GM18508 (cell line): ENCODE measurements around the gene GRK4.
A peak's percentile ranks its signal among the peaks of the same experiment; 100 is the strongest.

Experiments used
- ATAC-seq: cut with Tn5 transposase; IDR thresholded peaks from one replicate; pipeline ENCODE4 v1.9.1; 2021; ENCODE audit warnings: moderate number of reproducible peaks; ENCODE audit not compliant: insufficient read depth, unreplicated experiment

The GRK4 gene

DNA sequence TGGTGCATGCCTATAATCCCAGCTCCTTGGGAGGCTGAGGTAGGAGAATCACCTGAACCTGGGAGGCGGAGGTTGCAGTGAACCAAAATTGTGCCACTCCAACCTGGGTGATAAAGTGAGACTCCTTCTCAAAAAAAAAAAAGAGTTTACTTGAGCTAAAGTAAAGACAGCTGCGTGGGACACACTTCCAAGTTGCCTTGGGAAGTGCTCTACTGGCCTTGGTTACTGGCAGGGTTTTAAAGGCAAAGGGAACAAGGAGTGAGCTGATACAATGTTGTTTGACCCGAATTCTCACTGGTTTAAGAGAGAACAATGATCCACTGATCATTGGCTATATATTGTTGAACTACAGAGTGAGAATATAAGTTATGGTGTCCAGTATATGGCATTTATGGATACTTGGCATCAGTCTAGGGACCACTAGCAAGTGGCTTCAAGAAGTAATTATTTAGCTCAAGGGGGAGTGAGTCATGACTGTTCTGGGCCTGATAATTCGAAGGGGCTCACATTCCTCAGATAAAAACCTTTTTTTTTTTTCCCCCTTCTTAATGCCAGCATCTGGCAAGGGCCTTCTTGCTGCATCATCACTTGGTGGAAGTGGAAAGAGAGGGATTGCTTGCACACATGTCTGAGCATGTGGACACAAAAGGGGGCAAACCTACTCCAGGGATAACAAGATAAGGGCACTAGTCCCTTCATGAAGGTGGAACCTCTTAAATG is 32.3 kb downstream of the GRK4 start:
- ATAC-seq: no peak

DNA sequence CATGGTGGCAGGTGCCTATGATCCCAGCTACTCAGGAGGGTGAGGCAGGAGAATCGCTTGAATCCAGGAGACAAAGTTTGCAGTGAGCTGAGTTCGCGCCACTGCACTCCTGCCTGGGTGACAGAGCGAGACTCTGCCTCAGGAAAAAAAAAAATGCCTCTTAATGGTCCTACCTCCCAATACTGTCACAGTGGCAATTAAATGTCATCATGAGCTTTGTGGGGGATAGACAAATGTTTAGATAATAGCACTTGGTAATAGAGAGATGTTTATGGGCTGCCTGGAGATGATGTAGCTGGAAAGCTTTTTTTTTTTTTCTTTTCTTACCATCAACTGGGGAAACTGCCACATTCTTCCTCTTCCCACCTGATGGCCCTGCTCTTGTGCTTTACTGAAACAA is 33.0 kb downstream of the GRK4 start:
- no peak for ATAC-seq

DNA sequence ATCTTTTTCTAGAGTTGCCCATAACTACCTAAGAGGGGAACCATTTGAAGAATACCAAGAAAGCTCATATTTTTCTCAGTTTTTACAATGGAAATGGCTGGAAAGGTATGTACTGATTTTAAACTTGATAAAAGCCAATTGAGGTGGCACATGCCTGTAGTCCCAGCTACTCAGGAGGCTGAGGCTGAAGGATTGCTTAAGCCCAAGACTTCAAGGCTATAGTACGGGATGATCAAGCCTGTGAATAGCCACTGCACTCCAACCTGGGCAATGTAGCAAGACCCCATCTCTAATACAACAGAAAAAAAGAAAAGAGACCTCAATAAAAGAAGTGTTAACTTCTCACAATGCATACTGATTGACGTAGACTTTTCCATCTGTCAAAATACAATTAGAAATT is 44.4 kb downstream of the GRK4 start:
- ATAC-seq: no peak

DNA sequence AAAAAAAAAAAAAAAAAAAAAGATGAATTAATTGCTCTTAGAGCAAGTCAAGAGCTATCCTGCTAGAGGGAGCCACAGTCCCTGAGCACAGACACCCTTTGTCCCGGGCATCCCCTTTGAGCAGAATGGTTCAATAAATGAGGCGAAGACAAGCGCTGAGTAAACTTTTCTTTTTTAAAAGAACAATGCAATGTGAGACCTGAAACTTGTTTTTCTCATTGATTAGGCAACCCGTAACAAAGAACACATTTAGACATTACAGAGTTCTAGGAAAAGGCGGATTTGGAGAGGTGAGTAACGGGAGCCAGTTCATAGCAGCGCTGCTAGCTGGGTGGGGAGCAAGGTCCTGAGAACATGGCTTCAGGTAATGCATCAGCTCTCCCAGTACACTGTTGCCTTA is 46.1 kb downstream of the GRK4 start:
- ATAC-seq: no peak

DNA sequence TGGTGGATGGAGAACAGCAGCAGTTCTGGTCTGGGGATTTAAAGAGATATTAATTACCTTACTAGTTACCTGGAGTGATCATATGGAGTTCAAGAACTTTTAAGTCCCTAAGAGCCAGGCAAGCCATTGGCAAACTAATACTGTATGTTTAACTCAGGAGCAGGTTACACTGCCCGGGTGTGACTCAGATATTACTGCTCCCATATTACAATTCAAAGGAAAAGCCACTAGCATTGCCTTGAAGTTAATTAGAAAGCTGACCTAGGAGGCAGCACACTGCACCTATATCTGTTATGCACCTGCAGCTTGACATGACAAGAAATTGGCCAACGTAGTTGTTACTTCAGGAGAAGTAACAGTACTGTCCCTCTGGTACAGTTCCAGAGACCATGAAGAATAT is 47.2 kb downstream of the GRK4 start:
- no peak for ATAC-seq

DNA sequence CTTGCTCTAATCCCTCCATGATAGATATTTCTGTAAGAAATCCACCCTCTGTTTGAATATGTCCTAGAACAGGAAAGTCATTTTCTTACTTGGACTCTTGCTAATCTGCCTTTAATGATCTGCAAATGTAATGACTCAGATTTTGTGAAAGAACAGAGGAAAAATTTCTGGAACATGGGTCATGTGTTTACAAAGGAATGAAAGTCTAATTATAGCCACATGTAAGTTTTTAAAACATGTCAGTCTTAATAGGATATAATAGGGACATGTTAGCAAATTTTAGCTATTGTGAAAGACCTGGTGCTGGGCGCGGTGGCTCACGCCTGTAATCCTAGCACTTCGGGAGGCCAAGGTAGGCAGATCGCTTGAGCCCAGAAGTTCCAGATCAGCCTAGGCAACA is 47.6 kb downstream of the GRK4 start:
- no peak for ATAC-seq

DNA sequence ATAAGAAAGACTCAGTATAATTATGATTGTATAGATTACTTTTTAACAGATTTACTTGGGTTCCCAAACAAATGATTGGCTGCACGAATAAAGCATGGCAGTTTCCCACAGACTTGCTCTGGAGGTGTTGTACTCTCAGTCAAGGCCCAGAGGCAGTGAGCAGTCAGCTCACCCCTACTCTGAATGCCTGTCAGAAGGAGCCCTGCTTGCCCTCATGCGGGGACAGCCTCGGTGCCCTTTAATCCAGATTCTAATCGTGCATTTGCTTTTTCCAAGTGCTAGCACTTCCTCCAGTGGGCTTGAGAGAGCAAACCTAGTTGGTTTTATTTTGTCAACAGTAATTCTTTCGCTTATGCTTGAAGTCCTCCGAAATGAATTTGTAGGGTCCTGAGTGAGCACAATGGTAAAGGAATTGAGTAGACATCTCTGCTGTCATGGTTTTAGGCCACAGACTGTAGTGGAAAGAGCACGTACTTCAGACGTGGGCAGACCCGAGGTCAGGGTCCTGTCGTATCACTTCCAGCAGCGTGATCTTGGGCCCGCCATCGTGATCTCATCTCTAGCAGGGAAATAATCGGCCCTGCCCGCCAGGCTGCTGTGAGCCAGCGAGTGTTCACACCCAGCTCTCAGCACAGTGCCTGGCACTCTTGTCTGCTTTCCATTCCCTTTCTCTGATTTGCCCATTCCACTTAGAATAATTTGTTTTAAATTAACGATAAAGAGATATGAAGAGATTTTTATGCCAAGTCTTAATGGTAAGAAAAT is 48.3 kb downstream of the GRK4 start:
- no peak for ATAC-seq

DNA sequence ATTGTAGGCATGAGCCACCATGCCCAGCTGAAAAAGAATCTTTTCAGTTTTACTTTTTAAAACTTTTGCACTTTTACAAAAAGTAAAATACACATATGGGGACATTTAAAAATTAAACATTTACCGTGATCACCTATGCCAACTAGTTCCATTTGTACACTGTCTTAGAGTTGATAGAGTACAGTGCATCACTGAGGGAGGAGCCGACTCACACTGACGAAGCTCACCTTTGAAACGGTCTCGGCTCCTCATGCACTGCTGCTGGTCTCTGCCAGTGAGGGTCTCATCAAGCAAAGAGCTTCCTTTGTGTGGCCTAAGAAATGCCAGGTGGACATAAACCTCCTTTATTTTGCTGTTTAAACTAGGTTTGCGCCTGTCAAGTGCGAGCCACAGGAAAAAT is 50.0 kb downstream of the GRK4 start:
- no peak for ATAC-seq

DNA sequence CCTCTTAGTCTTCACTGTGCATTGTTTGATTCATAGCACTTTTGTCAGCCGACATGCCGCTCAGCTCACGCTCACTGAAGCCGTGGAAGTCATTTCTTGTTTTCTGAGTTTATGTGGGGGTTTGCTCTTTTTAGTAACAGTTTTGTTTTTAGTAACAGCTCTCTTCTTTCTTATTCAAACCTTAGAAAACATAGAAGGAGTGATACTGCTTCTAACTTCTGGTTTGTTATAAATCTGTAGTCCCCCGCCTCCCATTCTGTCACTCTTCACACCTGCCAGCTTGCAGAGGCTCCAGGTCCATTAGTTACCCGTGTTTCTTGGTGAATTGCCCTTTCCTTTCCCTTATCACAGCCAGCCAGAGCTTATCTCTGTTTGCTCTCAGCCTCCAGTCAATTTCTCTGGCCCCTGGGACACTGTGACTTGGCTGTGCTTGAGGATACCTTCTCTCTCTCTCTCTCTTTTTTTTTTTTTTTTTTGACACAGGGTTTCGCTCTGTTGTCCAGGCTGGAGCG is 50.5 kb downstream of the GRK4 start:
- ATAC-seq: peak; percentile 53

DNA sequence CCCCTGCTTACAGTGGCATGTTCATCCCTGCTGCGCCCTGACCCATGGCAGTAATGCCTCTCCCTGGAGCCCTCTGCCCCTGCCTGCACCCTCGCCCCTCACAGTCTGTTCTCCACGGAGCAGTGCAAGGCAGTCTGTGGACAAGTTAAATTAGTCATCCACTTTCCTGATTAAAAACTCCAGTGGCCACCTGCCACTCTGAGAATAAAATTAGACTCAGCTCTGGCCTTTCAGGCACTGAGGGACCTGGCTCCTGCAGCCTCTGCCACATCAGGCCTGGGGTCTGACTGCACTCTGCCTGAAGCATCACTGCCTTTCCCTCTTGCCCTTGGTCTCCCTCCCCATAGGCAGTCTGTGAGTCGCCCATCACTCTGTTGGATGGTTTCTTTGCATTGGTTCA is 53.6 kb downstream of the GRK4 start:
- ATAC-seq: no peak

DNA sequence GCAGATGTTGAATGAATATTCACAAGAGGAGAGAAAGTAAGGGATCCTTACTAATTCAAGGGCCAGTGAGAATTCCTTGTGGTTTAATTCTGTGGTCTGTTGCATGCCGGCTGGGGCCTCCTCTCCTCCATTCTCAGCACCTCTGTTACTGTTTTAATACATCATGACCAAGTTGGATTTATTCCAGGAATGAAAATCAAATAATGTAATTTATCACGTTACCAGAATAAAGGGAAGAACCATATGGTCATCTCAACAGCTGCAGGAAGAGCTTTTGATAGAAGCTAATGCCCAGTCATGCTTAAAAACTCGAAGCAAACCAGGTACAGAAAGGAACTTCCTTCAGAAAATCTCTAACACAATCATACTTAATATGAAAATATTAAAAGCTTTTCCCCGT is 54.1 kb downstream of the GRK4 start:
- no peak for ATAC-seq

DNA sequence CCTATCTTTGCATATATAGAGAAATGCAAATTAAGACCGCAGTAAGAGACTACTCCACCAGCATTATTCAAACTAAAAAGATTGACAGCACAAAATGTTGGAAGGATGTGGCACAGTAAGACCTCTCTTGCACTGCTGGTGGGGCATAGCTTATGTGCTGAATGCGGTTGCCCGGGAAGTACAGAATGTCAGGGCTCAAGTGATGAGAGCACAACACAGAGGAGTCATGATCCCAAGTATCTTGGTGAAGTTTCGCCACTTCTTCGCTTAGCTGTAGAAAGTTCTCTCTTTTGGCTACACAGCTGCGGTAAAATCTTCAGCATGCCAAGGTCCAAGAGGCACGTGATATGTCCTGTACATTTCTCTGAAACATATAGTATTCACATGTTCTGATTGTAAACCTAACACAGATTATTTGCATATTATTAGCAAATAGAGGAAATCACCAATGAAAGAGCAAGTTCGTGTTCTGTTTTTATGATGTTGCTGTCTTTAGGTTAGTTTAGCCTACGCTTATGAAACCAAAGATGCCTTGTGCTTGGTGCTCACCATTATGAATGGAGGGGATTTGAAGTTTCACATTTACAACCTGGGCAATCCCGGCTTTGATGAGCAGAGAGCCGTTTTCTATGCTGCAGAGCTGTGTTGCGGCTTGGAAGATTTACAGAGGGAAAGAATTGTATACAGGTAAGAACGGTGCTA is 55.9 kb downstream of the GRK4 start:
- ATAC-seq: no peak

DNA sequence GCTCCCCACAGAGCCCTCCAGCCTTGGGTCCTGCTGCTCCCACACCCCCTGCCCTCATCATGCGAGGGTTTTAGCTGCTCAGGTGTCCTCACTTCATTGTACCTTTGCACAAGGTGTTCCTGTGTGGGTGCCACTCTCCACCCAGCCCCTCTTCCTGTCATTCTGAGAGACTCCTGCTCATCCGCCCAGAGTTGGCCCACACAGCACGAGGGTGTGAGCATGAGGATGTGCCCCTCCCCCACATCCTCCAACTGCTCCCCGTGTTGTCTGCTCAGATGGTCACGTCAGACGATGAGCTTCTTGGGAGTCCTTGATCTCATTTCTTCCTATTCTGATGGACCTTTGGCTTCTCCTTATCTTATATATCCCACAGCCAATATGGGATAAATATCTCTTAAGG is 57.8 kb downstream of the GRK4 start:
- ATAC-seq: no peak

DNA sequence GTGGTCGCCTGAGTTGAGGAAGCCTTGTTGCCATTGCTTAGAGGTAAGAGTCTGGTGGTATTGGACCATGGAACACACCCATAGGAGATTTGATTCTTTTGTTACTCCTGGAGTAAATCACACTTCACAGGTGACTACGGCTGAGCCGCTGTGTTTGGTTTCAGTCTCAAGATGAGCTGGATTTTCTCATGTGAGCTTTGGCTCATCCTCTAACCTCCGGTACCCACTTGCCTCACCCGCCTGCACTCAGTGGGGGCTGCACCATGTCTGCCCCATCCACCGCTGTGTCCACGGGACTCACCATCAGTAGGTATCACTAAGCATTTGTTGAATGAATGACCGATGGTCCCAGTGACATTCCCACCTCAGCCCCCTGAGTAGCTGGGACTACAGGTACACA is 58.3 kb downstream of the GRK4 start:
- no peak for ATAC-seq

DNA sequence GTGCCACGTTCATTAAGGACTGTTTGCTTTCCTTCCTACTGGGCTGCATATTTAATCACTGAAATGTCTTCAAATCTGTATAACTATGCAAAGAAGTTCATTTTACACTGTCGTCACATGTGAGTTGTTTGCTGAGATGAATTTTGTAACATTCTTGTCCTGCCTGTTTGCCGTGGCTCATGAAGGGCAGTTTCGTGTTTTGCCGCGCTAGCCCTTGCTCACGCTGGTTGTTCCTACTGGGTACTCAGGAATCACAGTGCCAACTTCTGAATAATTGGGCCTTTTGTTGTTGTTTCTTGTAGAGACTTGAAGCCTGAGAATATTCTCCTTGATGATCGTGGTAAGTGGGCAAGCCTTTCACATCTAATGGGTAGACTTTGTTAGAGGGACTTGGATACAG is 58.7 kb downstream of the GRK4 start:
- no peak for ATAC-seq

DNA sequence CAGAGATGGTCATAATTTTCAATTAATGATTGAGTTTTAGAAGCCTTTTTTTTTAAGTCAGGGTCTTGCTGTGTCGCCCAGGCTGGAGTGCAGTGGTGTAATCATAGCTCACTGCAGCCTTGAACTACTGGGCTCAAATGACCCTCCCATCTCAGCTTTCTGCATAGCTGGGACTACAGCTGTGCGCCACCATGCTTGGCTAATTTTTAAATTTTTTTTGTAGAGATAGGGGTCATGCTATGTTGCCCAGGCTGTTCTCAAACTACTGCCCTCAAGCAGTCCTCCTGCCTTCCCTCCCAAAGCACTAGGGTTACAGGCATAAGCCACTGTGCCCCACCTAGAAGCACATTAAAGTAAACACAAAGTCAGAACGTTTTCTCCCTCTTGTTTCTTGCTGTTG is 59.3 kb downstream of the GRK4 start:
- no peak for ATAC-seq

DNA sequence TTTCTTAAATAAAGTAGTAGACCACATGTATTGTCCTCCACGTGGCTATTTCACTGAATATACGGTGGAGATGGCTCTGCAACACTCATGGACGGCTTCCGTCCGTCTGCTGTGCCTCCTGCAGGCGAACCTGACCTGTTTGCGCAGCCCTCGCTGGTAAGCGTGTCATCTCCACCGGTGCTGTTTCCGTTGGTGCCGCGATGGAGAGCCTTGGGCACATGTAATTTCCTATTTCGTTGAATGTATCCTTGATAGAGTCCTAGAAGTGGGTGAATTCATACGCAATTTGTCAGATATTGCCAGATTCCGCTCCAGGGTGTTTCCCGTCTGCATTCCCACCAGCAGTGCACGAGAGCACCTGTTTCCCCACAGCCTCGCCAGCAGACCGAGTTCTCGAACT is 62.5 kb downstream of the GRK4 start:
- no peak for ATAC-seq

DNA sequence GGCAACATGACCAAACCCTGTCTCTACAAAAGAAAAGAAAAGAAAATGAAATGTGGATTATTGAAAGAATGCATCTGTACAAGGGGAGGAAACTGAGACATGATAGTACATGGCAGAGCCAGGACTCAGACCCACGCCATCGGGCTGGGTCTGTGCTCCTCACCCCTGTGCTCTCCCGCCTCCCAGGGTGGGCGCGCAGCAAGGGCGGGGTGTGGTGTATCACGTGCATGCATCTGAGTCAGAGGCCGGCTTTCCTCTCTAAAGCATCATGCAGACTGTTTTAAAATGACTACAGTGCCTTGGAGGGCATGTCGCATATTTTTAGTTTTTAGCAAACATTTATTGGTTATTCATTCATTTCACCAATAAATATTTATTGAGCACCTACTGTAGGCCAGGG is 63.2 kb downstream of the GRK4 start:
- ATAC-seq: no peak

DNA sequence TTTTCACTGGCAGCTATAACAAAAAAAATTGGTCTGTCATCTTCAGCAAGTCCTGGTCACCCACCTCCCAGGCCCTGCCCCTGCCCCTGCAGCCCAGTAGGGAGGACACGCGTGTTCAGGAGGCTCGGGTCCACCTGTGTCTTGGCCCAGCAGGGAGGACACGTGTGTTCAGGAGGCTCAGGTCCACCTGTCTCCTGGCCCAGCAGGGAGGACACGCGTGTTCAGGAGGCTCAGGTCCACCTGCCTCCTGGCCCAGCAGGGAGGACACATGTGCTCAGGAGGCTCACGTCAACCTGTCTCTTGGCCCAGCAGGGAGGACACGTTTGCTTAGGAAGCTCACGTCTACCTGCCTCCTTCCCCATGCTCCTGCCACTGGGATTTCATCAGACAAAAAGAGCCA is 66.1 kb downstream of the GRK4 start:
- ATAC-seq: no peak

DNA sequence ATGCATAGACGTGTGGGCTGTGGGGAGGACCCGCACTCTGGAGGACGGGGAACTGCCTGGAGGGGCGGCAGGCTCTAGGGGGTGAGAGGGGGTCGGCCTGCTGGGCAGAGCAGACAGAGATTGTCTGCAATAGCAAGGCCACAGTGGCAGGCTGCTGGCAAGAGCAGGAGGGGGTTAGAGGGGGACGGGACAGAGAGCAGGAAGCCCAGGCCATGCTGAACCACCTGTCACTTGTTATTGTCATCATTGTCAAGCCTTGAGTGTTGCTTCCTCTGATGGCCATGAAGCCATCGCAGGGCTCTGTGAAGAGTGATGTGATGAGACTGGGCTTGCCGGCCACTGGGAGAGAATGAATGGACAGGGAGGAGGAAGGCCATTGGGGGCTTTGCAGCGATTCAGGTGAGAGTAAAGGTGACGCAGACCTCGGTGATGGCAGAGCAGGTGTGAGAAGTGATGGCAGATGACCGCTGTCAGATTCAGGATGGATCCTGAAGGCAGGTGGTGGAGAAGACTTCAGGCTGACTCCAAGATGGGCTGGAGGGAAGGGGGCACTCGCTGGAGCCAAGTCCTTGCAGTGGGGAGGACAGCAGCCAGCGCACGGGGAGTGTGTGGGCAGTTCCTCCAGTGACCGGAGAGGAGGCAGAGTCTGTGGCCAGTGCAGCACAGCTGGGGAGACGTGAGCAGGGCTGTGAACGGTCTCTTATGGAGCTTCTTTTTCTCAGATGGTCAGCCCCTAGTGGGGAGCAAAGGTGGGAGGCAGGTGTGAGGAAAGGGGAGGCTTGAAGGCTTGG is 67.4 kb downstream of the GRK4 start:
- ATAC-seq: no peak
